GM12872 (cell line): Measurements from ENCODE around the gene GPRC5D.

ENCODE experiments used
- TF ChIP-seq, protein P1 (sequence below): IDR thresholded peaks from 3 replicates; pipeline ENCODE4 v1.5.1; 2011; ENCODE audit warnings: low read depth, mild to moderate bottlenecking, low read length, moderate library complexity; ENCODE audit not compliant: insufficient read depth

The GPRC5D gene

DNA sequence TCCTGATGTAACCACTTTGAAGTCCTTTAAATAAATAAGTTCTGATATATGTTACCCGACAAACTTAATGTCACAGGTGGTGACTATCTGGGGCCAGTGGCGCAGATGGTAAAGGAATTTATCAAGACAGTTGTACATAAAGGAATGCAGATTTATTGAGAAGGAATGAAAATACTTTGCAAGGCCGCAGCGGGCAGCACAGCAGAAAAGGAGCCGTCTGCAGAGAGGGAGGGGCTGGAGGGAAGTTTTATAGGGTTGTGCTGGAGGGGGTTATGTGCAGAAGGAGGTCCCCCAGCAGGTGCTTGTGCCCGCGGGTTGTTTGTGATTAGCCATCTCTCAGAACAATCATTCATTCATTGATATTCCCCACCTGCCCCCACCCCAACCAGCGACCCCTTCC, 17.4 kb downstream of the GPRC5D start:
- TF ChIP-seq, protein P1, sequence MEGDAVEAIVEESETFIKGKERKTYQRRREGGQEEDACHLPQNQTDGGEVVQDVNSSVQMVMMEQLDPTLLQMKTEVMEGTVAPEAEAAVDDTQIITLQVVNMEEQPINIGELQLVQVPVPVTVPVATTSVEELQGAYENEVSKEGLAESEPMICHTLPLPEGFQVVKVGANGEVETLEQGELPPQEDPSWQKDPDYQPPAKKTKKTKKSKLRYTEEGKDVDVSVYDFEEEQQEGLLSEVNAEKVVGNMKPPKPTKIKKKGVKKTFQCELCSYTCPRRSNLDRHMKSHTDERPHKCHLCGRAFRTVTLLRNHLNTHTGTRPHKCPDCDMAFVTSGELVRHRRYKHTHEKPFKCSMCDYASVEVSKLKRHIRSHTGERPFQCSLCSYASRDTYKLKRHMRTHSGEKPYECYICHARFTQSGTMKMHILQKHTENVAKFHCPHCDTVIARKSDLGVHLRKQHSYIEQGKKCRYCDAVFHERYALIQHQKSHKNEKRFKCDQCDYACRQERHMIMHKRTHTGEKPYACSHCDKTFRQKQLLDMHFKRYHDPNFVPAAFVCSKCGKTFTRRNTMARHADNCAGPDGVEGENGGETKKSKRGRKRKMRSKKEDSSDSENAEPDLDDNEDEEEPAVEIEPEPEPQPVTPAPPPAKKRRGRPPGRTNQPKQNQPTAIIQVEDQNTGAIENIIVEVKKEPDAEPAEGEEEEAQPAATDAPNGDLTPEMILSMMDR = no peak

DNA sequence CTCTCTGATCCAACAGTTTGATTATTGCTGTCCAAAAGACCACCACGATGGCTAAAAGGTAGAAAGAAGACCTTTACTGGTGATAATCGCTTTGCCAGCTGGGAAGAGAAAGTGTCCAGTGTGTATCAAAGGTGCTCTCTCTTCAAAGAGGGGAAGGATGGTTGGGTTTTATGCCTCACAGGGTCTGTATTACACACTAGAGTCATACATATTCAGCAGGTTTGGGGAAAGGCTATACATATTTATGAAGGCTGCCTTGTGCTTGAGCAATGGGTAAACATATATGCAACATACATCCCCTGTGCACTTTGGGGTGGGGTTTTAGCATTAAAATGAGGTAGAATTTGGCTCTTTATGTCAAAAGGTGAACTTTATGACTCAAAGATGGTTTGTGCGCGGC, 18.2 kb downstream of the GPRC5D start:
- TF ChIP-seq, protein P1 = no peak

DNA sequence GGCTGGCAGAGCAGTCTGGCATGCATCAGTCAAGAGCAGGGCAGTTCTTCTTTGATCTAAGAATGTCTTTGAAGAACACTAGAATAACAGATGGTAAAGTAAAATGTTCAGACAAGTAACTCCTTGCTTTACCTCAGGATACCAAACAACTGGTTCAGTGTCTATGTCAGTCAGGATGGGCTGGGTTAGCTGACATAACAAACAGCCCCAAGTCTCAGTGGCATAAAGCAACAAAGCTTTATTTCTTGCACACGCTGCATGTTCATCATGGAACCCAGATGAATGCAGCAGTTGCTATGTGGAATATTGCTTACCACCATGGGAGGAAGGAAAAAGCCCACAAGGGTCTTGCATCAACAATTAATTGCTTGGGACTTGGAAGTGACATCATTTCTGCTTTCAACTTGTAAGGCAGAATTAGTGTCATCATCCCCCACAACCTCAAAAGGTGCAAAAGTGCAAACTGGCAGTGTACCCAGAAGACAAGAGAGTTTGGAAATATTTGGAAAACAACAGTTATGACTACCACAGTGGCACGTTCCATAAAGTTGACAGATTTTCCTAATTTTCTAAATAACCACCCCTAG, 21.2 kb downstream of the GPRC5D start:
- TF ChIP-seq, protein P1 = no peak

DNA sequence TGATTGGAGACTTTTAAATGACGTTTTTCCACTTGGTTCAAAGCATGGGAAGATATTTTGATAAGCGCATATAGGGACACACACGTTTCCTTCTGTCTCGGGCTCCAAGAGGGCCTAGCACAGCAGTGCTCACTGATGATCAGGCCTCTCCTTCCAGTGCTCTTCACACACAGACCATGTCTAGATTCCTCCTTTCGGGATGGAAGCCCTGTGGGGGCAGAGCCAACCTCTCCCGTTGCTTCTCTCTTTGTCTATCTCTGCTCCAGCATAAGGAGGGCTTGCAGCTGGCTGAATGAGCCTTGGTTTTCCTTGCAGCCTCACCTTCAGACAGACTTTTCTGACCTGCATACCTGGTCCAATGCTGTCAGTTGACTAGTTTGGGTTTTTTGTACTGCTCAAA, 22.3 kb downstream of the GPRC5D start:
- TF ChIP-seq, protein P1 = no peak

- TF ChIP-seq, protein P1 = no peak
These were observed 24.5 kb downstream of the GPRC5D start for GRCh38 chr12:12927211-12928079.

DNA sequence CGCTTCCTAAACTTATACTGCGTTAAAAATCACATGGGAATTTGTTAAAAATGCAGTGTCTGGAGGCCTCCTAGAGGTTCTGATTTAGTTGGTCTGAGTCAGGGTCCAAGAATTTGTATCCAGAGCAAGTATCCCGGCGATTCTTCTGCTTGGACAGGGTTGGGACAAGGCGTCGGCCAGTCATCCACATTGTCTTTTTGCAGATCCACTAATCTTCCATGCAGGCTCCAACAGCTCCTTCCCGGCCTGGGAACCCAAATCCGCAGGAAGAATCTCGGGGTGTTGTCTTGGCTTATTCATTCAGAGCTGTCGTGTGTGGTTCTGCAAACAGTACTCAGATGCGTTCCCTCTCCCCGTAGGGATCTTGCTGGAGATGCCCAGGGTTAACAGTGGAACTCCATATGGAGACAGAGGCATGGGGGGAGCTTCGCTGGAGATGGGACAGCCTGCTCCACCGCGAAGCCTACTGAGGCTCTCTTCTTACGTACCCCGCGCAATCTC, 25.3 kb downstream of the GPRC5D start:
- TF ChIP-seq, protein P1 = no peak

- TF ChIP-seq, protein P1 = no peak
These were observed 26.6 kb downstream of the GPRC5D start for GRCh38 chr12:12925388-12925787.
